K562 (cell line): Measurements from ENCODE around the gene ACRBP. TPM values are rescaled to one million over a fixed set of nuclear protein-coding genes. Genes with fewer than 3 reads are reported as not detected.

Experiments used
- DIDO1 ChIP-seq: fragments of 450-650 bp; IDR thresholded peaks from 2 replicates; pipeline ENCODE4 v1.6.1; 2016; ENCODE audit warnings: low read depth, missing biosample characterization, missing genetic modification characterization
- EGR1 ChIP-seq: fragments of 450-650 bp; conservative IDR thresholded peaks from 2 replicates; pipeline ENCODE4 v1.6.1; 2017; ENCODE audit warnings: mild to moderate bottlenecking
- ESRRA ChIP-seq: fragments of 450-650 bp; IDR thresholded peaks from 2 replicates; pipeline ENCODE4 v1.6.1; 2014; ENCODE audit warnings: low read depth, mild to moderate bottlenecking, moderate library complexity, borderline replicate concordance
- FIP1L1 ChIP-seq: fragments of 200-400 bp; formaldehyde crosslinking; IDR thresholded peaks from 2 replicates; pipeline ENCODE4 v1.6.1; 2018; ENCODE audit warnings: mild to moderate bottlenecking, low read depth, low read length; ENCODE audit not compliant: poor library complexity, severe bottlenecking
- MBD2 ChIP-seq: sonication (generic); IDR thresholded peaks from 2 replicates; pipeline ENCODE4 v1.6.1; 2016; ENCODE audit warnings: low read depth, borderline replicate concordance
- MTA2 ChIP-seq: fragments of 450-650 bp; IDR thresholded peaks from 2 replicates; pipeline ENCODE4 v1.6.1; 2016; ENCODE audit warnings: low read depth
- NBN ChIP-seq: fragments of 450-650 bp; IDR thresholded peaks from 2 replicates; pipeline ENCODE4 v1.6.1; 2016; ENCODE audit warnings: low read depth, mild to moderate bottlenecking
- POLR2AphosphoS5 ChIP-seq: IDR thresholded peaks from 2 replicates; pipeline ENCODE4 v1.6.1; 2011; ENCODE audit warnings: mild to moderate bottlenecking, low read depth, low read length, moderate library complexity; ENCODE audit not compliant: control insufficient read depth, insufficient read depth
- RAD51 ChIP-seq: fragments of 450-650 bp; IDR thresholded peaks from 2 replicates; pipeline ENCODE4 v1.7.1; 2016; ENCODE audit warnings: low read depth, mild to moderate bottlenecking, borderline replicate concordance
- RBM25 ChIP-seq: fragments of 200-400 bp; formaldehyde crosslinking; IDR thresholded peaks from 2 replicates; pipeline ENCODE4 v1.6.1; 2018; ENCODE audit warnings: low read length, low read depth, moderate library complexity; ENCODE audit not compliant: severe bottlenecking
- ZNF143 ChIP-seq: sonication (generic); formaldehyde crosslinking; IDR thresholded peaks from 2 replicates; pipeline ENCODE4 v1.9.0; 2022; ENCODE audit warnings: mild to moderate bottlenecking, missing genetic modification reagents
- ZNF165 ChIP-seq: fragments of 250-450 bp; sonication (Bioruptor Pico); IDR thresholded peaks from 2 replicates; pipeline ENCODE4 v1.4.0; 2020; ENCODE audit warnings: borderline replicate concordance
- ZNF175 ChIP-seq: fragments of 200-800 bp; sonication (Bioruptor generic); IDR thresholded peaks from 2 replicates; pipeline ENCODE4 v1.6.1; 2016; ENCODE audit warnings: low read depth, mild to moderate bottlenecking, missing genetic modification characterization, missing compliant biosample characterization
- polyA plus RNA-seq, 8 experiments: library from polyadenylated mRNA; depleted of rRNA in 4 of 8; stranded (reverse) in 5 of 8; unstranded in 3 of 8; fragments of >200 nt; fragmentation: Nextera tagmentation in 2 of 8; fragmentation: Illumina TruSeq in 1 of 8; extraction: Ambion mirVana in 2 of 8; extraction: Trizol in 1 of 8; gene quantifications; 2 replicates each; pipeline versions ENCODE4 v1.2.1 to v1.2.3, GENCODE V29; 2011 to 2014; ENCODE audit warnings: inconsistent platforms in 1 of 8, missing spikeins in 1 of 8
- total RNA-seq, 7 experiments: library from RNA; depleted of rRNA in 6 of 7; stranded (reverse); fragments of >200 nt in 6 of 7; fragmentation: Illumina TruSeq in 2 of 7; extraction: Trizol in 2 of 7; gene quantifications; 2 replicates each; pipeline versions ENCODE4 v1.2.1 to v1.2.3, GENCODE V29; 2011 to 2021; ENCODE audit warnings: low replicate concordance in 1 of 7
- TF ChIP-seq, protein P1 (sequence below): fragments of 450-650 bp; IDR thresholded peaks from 2 replicates; pipeline ENCODE4 v1.6.1; 2017; ENCODE audit warnings: antibody characterized with exemption, mild to moderate bottlenecking
- TF ChIP-seq, protein P2 (sequence below), 2 experiments: fragments of 450-650 bp; conservative IDR thresholded peaks; 2 replicates each; pipeline ENCODE4 v1.6.1; 2017; ENCODE audit warnings: mild to moderate bottlenecking in 2 of 2, moderate library complexity in 2 of 2
- TF ChIP-seq, protein P3 (sequence below): fragments of 250-450 bp; sonication (Bioruptor Pico); IDR thresholded peaks from 2 replicates; pipeline ENCODE4 v1.4.0; 2020; ENCODE audit warnings: mild to moderate bottlenecking

The ACRBP gene
- total and polyA plus RNA-seq, 9 of the 15 experiments (the other 6 are each of a cell fraction or from before 2014, with no cell fraction given): 3.1 to 31.8 (median 8.4) TPM

DNA sequence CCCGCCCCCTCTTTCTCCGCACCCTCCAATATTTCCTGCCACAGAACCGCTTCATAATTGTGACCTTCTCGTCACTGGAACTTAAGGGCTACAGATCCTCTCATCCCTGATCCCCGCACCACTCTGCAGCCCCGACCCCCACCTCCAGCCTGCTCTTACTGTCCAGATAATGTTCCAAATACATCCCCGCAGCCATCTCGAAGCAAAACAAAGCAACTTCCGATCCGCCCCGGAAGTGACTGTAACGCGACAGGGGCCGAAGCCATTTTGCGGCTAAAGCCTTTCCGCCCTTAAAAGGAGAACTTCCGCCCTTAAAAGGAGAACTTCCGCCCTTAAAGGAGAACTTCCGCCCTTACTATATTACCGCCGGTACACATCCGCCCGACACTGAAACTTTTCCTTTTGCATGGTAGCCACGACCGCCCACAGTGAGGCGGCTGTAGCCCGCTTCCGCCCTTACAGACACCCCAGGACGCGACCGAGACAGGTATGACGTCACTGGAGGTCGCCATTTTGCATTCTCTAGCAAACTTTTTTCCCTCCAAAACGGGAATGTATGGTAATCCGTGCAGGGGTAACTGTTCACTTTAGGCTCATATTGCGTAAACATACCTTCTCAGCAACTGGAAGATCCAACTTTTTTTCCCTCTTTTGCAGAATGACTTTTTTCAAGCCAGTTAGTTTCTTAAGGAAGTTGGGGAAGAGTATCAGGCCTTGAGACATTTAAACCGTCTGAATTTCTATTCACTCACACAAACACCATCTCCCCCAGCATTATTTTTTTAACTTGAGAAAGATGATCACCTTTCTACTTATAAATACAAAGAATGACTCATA, 15.9 kb upstream of the ACRBP start, which contains the start of gene ING4 (continued):
- TF ChIP-seq, protein P1, sequence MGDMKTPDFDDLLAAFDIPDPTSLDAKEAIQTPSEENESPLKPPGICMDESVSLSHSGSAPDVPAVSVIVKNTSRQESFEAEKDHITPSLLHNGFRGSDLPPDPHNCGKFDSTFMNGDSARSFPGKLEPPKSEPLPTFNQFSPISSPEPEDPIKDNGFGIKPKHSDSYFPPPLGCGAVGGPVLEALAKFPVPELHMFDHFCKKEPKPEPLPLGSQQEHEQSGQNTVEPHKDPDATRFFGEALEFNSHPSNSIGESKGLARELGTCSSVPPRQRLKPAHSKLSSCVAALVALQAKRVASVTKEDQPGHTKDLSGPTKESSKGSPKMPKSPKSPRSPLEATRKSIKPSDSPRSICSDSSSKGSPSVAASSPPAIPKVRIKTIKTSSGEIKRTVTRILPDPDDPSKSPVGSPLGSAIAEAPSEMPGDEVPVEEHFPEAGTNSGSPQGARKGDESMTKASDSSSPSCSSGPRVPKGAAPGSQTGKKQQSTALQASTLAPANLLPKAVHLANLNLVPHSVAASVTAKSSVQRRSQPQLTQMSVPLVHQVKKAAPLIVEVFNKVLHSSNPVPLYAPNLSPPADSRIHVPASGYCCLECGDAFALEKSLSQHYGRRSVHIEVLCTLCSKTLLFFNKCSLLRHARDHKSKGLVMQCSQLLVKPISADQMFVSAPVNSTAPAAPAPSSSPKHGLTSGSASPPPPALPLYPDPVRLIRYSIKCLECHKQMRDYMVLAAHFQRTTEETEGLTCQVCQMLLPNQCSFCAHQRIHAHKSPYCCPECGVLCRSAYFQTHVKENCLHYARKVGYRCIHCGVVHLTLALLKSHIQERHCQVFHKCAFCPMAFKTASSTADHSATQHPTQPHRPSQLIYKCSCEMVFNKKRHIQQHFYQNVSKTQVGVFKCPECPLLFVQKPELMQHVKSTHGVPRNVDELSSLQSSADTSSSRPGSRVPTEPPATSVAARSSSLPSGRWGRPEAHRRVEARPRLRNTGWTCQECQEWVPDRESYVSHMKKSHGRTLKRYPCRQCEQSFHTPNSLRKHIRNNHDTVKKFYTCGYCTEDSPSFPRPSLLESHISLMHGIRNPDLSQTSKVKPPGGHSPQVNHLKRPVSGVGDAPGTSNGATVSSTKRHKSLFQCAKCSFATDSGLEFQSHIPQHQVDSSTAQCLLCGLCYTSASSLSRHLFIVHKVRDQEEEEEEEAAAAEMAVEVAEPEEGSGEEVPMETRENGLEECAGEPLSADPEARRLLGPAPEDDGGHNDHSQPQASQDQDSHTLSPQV: peak; percentile 85
- TF ChIP-seq, protein P2, sequence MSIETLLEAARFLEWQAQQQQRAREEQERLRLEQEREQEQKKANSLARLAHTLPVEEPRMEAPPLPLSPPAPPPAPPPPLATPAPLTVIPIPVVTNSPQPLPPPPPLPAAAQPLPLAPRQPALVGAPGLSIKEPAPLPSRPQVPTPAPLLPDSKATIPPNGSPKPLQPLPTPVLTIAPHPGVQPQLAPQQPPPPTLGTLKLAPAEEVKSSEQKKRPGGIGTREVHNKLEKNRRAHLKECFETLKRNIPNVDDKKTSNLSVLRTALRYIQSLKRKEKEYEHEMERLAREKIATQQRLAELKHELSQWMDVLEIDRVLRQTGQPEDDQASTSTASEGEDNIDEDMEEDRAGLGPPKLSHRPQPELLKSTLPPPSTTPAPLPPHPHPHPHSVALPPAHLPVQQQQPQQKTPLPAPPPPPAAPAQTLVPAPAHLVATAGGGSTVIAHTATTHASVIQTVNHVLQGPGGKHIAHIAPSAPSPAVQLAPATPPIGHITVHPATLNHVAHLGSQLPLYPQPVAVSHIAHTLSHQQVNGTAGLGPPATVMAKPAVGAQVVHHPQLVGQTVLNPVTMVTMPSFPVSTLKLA (conservative IDR thresholded peaks at IDR 0.05): peak; percentile 78 to 91
- TF ChIP-seq MTA2 (no peak), ZNF143 (no peak), EGR1 (peak; percentile 40), FIP1L1 (no peak), ZNF175 (CRISPR knock-in tag) (peak; percentile 81), RAD51 (no peak), POLR2AphosphoS5 (0 out of 2 replicates have a peak, but pooled peaks have one; percentile 19), ESRRA (peak; percentile 50; the same call in 1 of the 2 replicates), RBM25 (no peak), ZNF165 (no peak), MBD2 (peak; percentile 75), NBN (peak; percentile 96), DIDO1 (tag) (peak; percentile 52; the same call in 1 of the 2 replicates)
- TF ChIP-seq, protein P3, sequence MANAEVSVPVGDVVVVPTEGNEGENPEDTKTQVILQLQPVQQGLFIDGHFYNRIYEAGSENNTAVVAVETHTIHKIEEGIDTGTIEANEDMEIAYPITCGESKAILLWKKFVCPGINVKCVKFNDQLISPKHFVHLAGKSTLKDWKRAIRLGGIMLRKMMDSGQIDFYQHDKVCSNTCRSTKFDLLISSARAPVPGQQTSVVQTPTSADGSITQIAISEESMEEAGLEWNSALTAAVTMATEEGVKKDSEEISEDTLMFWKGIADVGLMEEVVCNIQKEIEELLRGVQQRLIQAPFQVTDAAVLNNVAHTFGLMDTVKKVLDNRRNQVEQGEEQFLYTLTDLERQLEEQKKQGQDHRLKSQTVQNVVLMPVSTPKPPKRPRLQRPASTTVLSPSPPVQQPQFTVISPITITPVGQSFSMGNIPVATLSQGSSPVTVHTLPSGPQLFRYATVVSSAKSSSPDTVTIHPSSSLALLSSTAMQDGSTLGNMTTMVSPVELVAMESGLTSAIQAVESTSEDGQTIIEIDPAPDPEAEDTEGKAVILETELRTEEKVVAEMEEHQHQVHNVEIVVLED (CRISPR knock-in tag): peak; percentile 68
